Activated T-cell treated with anti-CD3 and anti-CD28 coated beads for 24 hours (primary cell): Measurements from ENCODE around the gene EEF2.
"Not testable (repeated sequence)": the region's sequence is repeated elsewhere in the genome, so short reads cannot be mapped to it uniquely, and the experiment has no call there.

ENCODE experiments used
- DNase-seq: peaks from one replicate; pipeline ENCODE4 v3.0.0-alpha.2; 2020; ENCODE audit warnings: low read depth

The EEF2 gene

DNA sequence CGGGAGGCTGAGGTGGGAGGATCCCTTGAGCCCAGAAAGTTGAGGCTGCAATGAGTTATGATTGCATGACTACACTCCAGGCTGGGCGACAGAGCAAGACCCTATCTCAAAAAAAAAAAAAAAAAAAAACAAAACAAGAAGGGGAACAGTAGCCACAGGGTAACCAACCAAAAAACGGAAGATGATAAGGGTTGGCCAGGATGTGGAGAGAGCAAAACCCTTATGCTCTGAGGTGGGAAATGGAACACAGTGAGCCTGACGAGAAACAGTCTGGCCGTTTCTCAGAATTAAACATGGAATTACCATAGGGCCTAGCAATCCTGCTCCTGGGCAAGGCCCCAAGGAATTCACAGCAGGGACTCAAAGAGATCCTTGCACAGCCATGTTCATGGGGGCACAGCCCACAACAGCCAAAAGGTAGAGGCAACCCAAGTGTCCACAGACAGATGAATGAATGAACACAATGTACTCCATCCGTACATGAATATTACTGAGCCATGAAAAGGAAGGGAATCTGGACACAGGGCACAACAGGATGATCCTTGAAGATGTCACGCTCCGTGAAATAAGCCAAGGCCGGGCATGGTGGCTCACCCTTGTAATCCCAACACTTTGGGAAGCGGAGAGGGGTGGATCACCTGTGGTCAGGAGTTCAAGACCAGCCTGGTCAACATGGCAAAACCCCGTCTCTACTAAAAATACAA is 41.1 kb downstream of the EEF2 start:
- no peak for DNase-seq

DNA sequence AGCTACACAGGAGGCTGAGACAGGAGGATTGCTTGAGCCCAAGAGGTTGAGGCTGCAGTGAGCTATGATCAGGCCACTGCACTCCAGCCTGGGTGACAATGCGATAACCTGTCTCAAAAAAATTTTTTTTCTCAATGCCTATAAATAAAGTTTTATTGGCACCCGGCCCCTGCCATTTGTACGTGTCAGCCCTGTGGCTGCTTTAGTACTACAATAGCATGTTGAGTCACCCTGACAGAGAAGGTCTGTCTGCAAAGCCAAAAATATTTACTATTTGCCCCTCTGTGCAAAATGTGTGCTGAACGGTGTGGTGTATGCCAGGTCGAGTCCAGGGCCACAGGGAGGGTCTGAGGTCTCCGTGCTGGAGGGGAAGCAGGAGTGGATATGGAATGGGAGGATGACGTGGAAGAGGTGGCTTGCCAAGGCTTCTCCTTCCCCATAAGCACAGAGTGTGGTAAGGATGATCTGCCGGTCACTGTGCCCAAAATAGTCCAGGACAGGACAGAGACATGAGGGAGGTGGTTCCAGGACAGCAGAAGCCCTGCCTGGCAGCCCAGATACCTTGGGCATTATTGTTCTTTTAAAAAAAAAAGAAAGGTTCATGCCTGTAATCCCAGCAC is 42.4 kb downstream of the EEF2 start:
- no peak for DNase-seq

GRCh38 chr19:3938300-3938950 is 46.8 kb downstream of the EEF2 start:
- not testable (repeated sequence) for DNase-seq

DNA sequence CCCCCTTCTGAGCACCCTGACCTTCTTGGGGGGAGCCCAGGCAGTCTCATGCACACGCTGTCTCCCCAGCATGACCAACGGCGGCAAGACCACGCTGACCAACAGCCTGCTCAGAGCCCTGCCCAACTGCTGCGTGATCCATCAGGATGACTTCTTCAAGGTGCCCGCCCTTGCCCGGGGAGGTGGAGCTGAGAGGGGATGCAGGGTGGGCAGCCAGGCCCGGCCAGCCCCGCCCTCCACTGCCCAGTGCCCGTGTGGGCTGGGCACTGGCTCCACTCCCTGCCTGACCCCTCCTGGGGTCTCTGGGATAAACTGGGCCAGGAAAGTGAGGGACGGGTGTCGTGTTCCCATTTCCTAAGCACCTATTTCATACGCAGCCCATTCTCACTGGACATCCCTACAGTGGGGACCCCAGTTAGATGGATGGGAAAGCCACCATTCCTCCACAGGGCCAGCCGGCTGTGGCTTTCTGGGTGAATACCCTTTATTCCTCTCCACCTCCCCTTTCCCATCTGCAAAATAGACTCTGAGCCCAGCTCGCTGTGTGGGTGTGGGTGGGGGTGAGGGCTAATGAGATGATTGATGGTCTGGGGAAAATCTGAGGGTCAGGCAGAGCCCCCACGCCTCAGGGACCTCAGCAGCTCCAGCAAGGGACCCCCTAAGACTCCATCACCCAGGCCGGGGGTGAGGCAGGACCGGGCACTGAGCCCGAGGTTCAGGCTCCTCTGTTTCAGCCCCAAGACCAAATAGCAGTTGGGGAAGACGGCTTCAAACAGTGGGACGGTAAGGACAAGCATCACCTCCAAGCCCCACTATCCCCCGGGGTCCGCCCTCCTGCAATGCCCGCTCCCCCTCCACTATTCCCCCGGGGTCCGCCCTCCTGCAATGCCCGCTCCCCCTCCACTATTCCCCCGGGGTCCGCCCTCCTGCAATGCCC is 48.5 kb downstream of the EEF2 start:
- DNase-seq, result no peak

DNA sequence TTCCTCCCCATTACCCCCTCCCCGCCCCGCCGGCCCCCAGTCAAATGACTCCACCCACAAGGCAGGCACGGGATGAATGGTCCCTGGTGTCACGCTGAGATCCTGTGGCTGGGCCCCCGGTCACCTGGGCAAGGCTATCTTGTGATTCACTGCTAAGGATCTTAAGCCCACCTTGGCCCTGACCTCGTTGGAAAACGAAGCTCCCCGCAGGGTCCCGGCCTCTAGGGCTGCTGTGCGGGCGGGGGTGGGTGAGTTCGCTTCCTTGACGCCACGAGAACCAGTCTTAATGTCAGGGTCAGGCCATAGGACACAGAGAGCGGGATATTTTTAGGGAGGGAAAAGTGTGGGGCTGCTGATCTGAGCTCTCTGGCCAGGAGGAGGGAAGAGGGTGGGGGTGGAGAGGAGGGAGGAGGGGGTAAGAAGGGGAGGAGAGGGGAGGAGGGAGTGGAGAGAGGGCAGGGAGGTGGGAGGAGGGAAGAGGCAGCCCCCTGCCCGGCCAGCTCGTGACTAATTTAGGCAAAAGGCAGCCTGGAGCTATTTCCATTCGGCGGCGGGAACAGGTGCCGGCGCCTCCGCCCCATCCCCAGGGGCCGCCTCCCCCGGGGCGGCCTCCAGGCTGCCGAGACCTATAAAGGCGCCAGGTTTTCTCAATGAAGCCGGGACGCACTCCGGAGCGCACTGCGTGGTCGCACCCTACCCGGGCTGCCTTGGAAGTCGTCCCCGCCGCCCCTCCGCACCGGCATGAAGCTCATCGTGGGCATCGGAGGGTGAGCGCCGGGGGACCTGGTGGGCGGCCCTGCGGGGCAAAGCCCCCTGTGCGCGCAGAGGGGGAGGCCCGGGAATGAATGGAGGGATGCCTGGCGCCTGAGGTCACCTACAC is 52.1 kb downstream of the EEF2 start, which contains the start of gene NMRK2:
NMRK2 (plus strand) TSS at position 139 of the 880 bp plus-strand sequence; CDS start at position 742, 603 bp downstream.
- no peak for DNase-seq

DNA sequence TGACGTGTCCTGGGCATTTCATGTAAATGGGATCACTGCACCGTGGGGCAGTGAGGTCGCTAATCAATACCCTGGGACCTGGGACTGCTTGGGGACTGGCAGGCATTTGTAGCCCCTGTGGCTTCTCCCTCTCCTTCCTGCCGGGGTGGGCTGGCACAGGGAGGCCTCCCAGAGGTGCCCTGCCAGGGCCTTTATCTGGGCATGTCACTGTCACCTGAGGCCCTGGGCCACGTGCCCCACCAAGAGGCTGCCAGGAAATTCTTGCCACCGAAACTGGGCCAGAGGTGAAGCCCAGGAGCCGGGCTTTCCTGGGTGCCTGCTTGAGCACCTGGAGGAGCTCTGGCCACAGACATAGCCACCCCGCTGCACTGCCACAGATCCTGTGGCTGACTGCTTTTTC is 54.2 kb downstream of the EEF2 start:
- no peak for DNase-seq
